CD4-positive, alpha-beta T cell treated with Interleukin-6 at 100 ng/mL for 8 hours (primary cell): ENCODE results near the gene MANBA.
"Not testable (repeated sequence)": the region's sequence is repeated elsewhere in the genome, so short reads cannot be mapped to it uniquely, and the experiment has no call there.

Experiments
- DNase-seq: peaks from one replicate; pipeline ENCODE4 v3.0.0-alpha.2; 2020; ENCODE audit warnings: mixed read lengths, low spot score

Gene MANBA

GRCh38 chr4:102619776-102620631, 140.8 kb downstream of the MANBA start:
- not testable (repeated sequence) for DNase-seq

- DNase-seq: not testable (repeated sequence)
These were observed 141.7 kb downstream of the MANBA start for GRCh38 chr4:102619021-102619420.

GRCh38 chr4:102616636-102617035, 144.1 kb downstream of the MANBA start:
- DNase-seq: no peak

- DNase-seq: peak; percentile 40
These were observed 146.0 kb downstream of the MANBA start for GRCh38 chr4:102614801-102615200.

GRCh38 chr4:102612824-102613366, 147.9 kb downstream of the MANBA start:
- DNase-seq: peak; percentile 54

GRCh38 chr4:102612210-102612609, 148.6 kb downstream of the MANBA start:
- no peak for DNase-seq

GRCh38 chr4:102610476-102610875, 150.3 kb downstream of the MANBA start:
- DNase-seq: no peak

GRCh38 chr4:102610007-102610406, 150.8 kb downstream of the MANBA start:
- no peak for DNase-seq

GRCh38 chr4:102608190-102608589, 152.6 kb downstream of the MANBA start:
- DNase-seq: no peak

GRCh38 chr4:102606846-102607450, 153.8 kb downstream of the MANBA start:
- DNase-seq: no peak

GRCh38 chr4:102606261-102606660, 154.5 kb downstream of the MANBA start:
- DNase-seq: no peak

- no peak for DNase-seq
These were observed 156.4 kb downstream of the MANBA start for GRCh38 chr4:102604222-102604940.

GRCh38 chr4:102601586-102602227, 159.1 kb downstream of the MANBA start:
- DNase-seq: no peak

GRCh38 chr4:102600689-102601088, 160.1 kb downstream of the MANBA start:
- DNase-seq: no peak

- no peak for DNase-seq
These were observed 160.9 kb downstream of the MANBA start for GRCh38 chr4:102599886-102600285.

- DNase-seq: no peak
These were observed 161.3 kb downstream of the MANBA start for GRCh38 chr4:102599455-102599854.

GRCh38 chr4:102598762-102599374, 161.9 kb downstream of the MANBA start:
- DNase-seq: no peak

GRCh38 chr4:102598086-102598761, 162.5 kb downstream of the MANBA start:
- peak; percentile 59 for DNase-seq

- DNase-seq: no peak
These were observed 164.2 kb downstream of the MANBA start for GRCh38 chr4:102596532-102596931.

- no peak for DNase-seq
These were observed 166.8 kb downstream of the MANBA start for GRCh38 chr4:102594000-102594399.

- DNase-seq: no peak
These were observed 167.6 kb downstream of the MANBA start for GRCh38 chr4:102593147-102593546.
